ENCODE data around the gene NR1I2.

GRCh38 chr3:119781330-119782198 is at the start of gene NR1I2:
- TF ChIP-seq CTCF (IDR thresholded peaks at IDR 0.05) (peak in 3 of 5 experiments; percentile 13 to 64 (median 43)), EP300 (IDR thresholded peaks at IDR 0.05; ENCODE audit: low read depth) (no peak), POLR2AphosphoS5 (IDR thresholded peaks at IDR 0.05) (peak; percentile 38 to 93 (median 91))
